ENCODE data around the gene PLCB3. TPM values are rescaled to one million over a fixed set of nuclear protein-coding genes. Genes with fewer than 3 reads are reported as not detected.

The PLCB3 gene
- total and polyA plus RNA-seq, 2 of the 13 experiments (the other 11 are each of a cell fraction or from before 2014, with no cell fraction given), result 7.5 to 13.8 TPM

GRCh38 chr11:64305691-64306562 lies 54.6 kb downstream of the PLCB3 start (continued):
- TF ChIP-seq IRF2 (CRISPR knock-in tag; IDR thresholded peaks at IDR 0.05) (peak; percentile 33; the same call in 1 of the 2 replicates), SSRP1 (CRISPR knock-in tag; IDR thresholded peaks at IDR 0.05) (no peak), SRSF4 (IDR thresholded peaks at IDR 0.05; ENCODE audit: low read depth, low read length, poor library complexity, severe bottlenecking) (no peak), EEA1 (CRISPR knock-in tag; IDR thresholded peaks at IDR 0.05; ENCODE audit: borderline replicate concordance) (no peak), SMYD3 (CRISPR knock-in tag; IDR thresholded peaks at IDR 0.05) (no peak), HMGA1 (CRISPR knock-in tag; conservative IDR thresholded peaks at IDR 0.05) (no peak), PRDM4 (CRISPR knock-in tag; IDR thresholded peaks at IDR 0.05; ENCODE audit: borderline replicate concordance) (no peak), DMAP1 (CRISPR knock-in tag; IDR thresholded peaks at IDR 0.05) (peak; percentile 67), ZNF367 (CRISPR knock-in tag; IDR thresholded peaks at IDR 0.05; ENCODE audit: borderline replicate concordance) (no peak), SMAD3 (CRISPR knock-in tag; IDR thresholded peaks at IDR 0.05) (no peak), SAP130 (CRISPR knock-in tag; IDR thresholded peaks at IDR 0.05; ENCODE audit: low read depth) (peak; percentile 93), STAG1 (CRISPR knock-in tag; IDR thresholded peaks at IDR 0.05) (no peak), MAFK (conservative IDR thresholded peaks at IDR 0.05 in 1 of 2, IDR thresholded peaks at IDR 0.05 in 1 of 2; ENCODE audit: low read length in 2 of 2) (no peak), ZNF253 (CRISPR knock-in tag; IDR thresholded peaks at IDR 0.05; ENCODE audit: borderline replicate concordance) (no peak), ZNF605 (CRISPR knock-in tag; IDR thresholded peaks at IDR 0.05) (peak; percentile 58; the same call in 1 of the 2 replicates), HBP1 (CRISPR knock-in tag; IDR thresholded peaks at IDR 0.05; ENCODE audit: low read depth) (0 out of 2 replicates have a peak, but pooled peaks have one; percentile 57), ZNF256 (CRISPR knock-in tag; conservative IDR thresholded peaks at IDR 0.05) (no peak), ATRX (CRISPR knock-in tag; IDR thresholded peaks at IDR 0.05; ENCODE audit: borderline replicate concordance) (no peak), NRL (CRISPR knock-in tag; IDR thresholded peaks at IDR 0.05; ENCODE audit: borderline replicate concordance) (no peak; the same call in 1 of the 2 replicates), ZNF547 (CRISPR knock-in tag; IDR thresholded peaks at IDR 0.05) (peak; percentile 38; the same call in 1 of the 2 replicates), SRSF1 (optimal IDR thresholded peaks at IDR 0.05; ENCODE audit: low read depth, low read length) (no peak)
- TF ChIP-seq, protein P1, sequence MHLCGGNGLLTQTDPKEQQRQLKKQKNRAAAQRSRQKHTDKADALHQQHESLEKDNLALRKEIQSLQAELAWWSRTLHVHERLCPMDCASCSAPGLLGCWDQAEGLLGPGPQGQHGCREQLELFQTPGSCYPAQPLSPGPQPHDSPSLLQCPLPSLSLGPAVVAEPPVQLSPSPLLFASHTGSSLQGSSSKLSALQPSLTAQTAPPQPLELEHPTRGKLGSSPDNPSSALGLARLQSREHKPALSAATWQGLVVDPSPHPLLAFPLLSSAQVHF (CRISPR knock-in tag; IDR thresholded peaks at IDR 0.05), result no peak
- TF ChIP-seq, protein P2, sequence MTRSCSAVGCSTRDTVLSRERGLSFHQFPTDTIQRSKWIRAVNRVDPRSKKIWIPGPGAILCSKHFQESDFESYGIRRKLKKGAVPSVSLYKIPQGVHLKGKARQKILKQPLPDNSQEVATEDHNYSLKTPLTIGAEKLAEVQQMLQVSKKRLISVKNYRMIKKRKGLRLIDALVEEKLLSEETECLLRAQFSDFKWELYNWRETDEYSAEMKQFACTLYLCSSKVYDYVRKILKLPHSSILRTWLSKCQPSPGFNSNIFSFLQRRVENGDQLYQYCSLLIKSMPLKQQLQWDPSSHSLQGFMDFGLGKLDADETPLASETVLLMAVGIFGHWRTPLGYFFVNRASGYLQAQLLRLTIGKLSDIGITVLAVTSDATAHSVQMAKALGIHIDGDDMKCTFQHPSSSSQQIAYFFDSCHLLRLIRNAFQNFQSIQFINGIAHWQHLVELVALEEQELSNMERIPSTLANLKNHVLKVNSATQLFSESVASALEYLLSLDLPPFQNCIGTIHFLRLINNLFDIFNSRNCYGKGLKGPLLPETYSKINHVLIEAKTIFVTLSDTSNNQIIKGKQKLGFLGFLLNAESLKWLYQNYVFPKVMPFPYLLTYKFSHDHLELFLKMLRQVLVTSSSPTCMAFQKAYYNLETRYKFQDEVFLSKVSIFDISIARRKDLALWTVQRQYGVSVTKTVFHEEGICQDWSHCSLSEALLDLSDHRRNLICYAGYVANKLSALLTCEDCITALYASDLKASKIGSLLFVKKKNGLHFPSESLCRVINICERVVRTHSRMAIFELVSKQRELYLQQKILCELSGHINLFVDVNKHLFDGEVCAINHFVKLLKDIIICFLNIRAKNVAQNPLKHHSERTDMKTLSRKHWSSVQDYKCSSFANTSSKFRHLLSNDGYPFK (CRISPR knock-in tag; IDR thresholded peaks at IDR 0.05; ENCODE audit: borderline replicate concordance), result peak; percentile 39; the same call in 1 of the 2 replicates
